ENCODE results near the gene STXBP1. TPM values are rescaled to one million over a fixed set of nuclear protein-coding genes. Genes with fewer than 3 reads are reported as not detected.

The STXBP1 gene
- total and polyA plus RNA-seq, 2 of the 4 experiments (the other 2 are of a cell fraction), result 15.8 to 22.6 TPM

GRCh38 chr9:127644943-127645342 lies 32.9 kb downstream of the STXBP1 start:
- H3K79me1 ChIP-seq (ENCODE audit: low read depth in 1 of 2, low read length in 2 of 2), result peaks cover 11 to 20% of the 10 kb centered on the region in 2 experiments; a peak in 2 of 4 replicates
- intact Hi-C loops (cut with micrococcal nuclease), result loop anchor here (5.0 kb wide), 1 partner anchor 33 kb away; the partner anchor contains the start of gene STXBP1
- H2AK5ac ChIP-seq (ENCODE audit: low read depth, low read length), result no peak overlapping the region
- no TSS peak for BruUV-seq (replicated peaks)
- no peak overlapping the region for H3K4ac ChIP-seq (ENCODE audit: low read depth, low read length)
- H2AK9ac ChIP-seq (replicated peaks; ENCODE audit: low read depth, low read length, poor library complexity), result no peak overlapping the region
- no peak overlapping the region for H3K14ac ChIP-seq (replicated peaks; ENCODE audit: low read depth, low read length)
- no peak for TF ChIP-seq MXI1 (IDR thresholded peaks at IDR 0.05; ENCODE audit: borderline replicate concordance, low read depth, low read length)
- no peak for TF ChIP-seq FOS (IDR thresholded peaks at IDR 0.05; ENCODE audit: low read depth, low read length)
- TF ChIP-seq NFE2L2 (IDR thresholded peaks at IDR 0.05; ENCODE audit: low read depth, low read length), result no peak
- no peak for TF ChIP-seq CTCF (conservative IDR thresholded peaks at IDR 0.05; ENCODE audit: low read depth, low read length)
- no peak for TF ChIP-seq USF2 (IDR thresholded peaks at IDR 0.05; ENCODE audit: low read depth, low read length)
- no peak for TF ChIP-seq POLR2A (IDR thresholded peaks at IDR 0.05; ENCODE audit: low read depth, low read length)
- TF ChIP-seq ELK1 (IDR thresholded peaks at IDR 0.05; ENCODE audit: borderline replicate concordance, low read depth, low read length), result no peak
- TF ChIP-seq BHLHE40 (IDR thresholded peaks at IDR 0.05; ENCODE audit: low read depth, low read length), result no peak
- no peak for TF ChIP-seq SMC3 (IDR thresholded peaks at IDR 0.05; ENCODE audit: low read depth, low read length)
- TF ChIP-seq CHD1 (IDR thresholded peaks at IDR 0.05; ENCODE audit: low read depth, low read length), result no peak
- TF ChIP-seq MAZ (IDR thresholded peaks at IDR 0.05; ENCODE audit: borderline replicate concordance, low read depth, low read length), result no peak
- TF ChIP-seq CEBPB (IDR thresholded peaks at IDR 0.05; ENCODE audit: low read depth, low read length), result no peak
- no peak for TF ChIP-seq RFX5 (IDR thresholded peaks at IDR 0.05; ENCODE audit: low read depth, low read length)
- dilution Hi-C loops (cut with HindIII; ENCODE audit: low sequenced_read_pairs, unreplicated experiment), result no loop called here
- H3K4me2 ChIP-seq (ENCODE audit: low read depth, low read length), result no peak overlapping the region
- no peaks in the 10 kb centered on the region for H3K9me3 ChIP-seq (ENCODE audit: control insufficient read depth, insufficient read depth, low read length)
- peaks cover 14% of the 10 kb centered on the region; the same call in 1 of the 2 replicates for H4K20me1 ChIP-seq (ENCODE audit: insufficient read depth, low read length)
- no peak overlapping the region for H2BK5ac ChIP-seq (ENCODE audit: low read depth, low read length, poor library complexity, severe bottlenecking)
- H3K9me1 ChIP-seq (ENCODE audit: insufficient read depth, low read length), result 0 out of 2 replicates have a peak, but pooled peaks cover 2% of the 10 kb centered on the region
- no peak overlapping the region for H3K23ac ChIP-seq (ENCODE audit: low read depth, low read length)
- no peak overlapping the region for H3K27ac ChIP-seq (ENCODE audit: insufficient read depth, low read length)
- H2AFZ ChIP-seq (replicated peaks; ENCODE audit: low read length, poor library complexity), result no peak overlapping the region
- ChIA-PET CTCF (no interaction called here), POLR2A (ENCODE audit: unreplicated experiment) (no interaction called here)
- H3K36me3 ChIP-seq (ENCODE audit: control insufficient read depth, insufficient read depth, low read length), result no peaks in the 10 kb centered on the region
- no peaks in the 10 kb centered on the region for H3K27me3 ChIP-seq (ENCODE audit: control insufficient read depth, insufficient read depth, low read length)
- H3K56ac ChIP-seq (ENCODE audit: extremely low read depth, insufficient read depth, low read length), result no peak overlapping the region
- H3K18ac ChIP-seq (ENCODE audit: low read depth, low read length), result no peak overlapping the region
- no peak overlapping the region for H4K8ac ChIP-seq (ENCODE audit: low read depth in 2 of 2, low read length in 2 of 2)
- no peaks in the 10 kb centered on the region for H3K4me1 ChIP-seq (ENCODE audit: control insufficient read depth, insufficient read depth, low read length)
- in situ Hi-C loops (cut with MboI; ENCODE audit: low sequenced_read_pairs), result no loop called here
- DNase-seq (no peak), ATAC-seq (ENCODE audit: low read depth) (no peak)
- H2BK15ac ChIP-seq (ENCODE audit: low read depth, low read length), result no peak overlapping the region
- no CpG with 5 or more reads among the region's 4 CpGs for WGBS, 2 experiments (ENCODE audit: extremely low coverage in 2 of 2, insufficient read length in 1 of 2)
- H3K4me3 ChIP-seq (ENCODE audit: insufficient read depth, low read depth, low read length), result no peak overlapping the region
- H2BK120ac ChIP-seq (ENCODE audit: low read depth, low read length), result no peak overlapping the region
- no peak overlapping the region for H2BK20ac ChIP-seq (ENCODE audit: low read depth, low read length)
- H4K5ac ChIP-seq (ENCODE audit: low read depth, low read length), result no peak overlapping the region
- H4K91ac ChIP-seq (ENCODE audit: insufficient read depth, low read depth, low read length), result no peak overlapping the region
- no peak overlapping the region for H3K9ac ChIP-seq (ENCODE audit: low read depth, low read length)
